ENCODE measurements around the gene APOA5.
"Not testable (repeated sequence)": the region's sequence is repeated elsewhere in the genome, so short reads cannot be mapped to it uniquely, and the experiment has no call there.

APOA5 gene

DNA sequence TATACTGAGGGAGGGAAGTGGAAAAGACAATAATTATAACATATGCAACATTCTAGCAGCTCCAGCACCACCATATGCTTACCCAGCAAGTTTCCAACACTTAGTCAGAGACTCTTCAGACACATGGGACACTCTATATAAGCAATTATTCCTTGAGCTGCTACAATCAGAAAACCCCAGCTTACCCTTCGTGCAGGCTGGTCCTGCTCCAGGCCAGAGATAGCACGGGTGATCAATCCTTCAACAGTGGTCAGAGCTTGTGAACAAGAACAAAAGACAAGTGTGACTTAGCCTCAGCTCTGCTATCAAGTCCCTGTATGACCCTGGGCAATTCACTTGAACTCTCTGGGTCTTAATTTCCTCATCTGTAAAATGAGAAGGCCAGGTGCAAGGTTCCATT is 5.4 kb downstream of the APOA5 start:
- H3K4me3 Mint-ChIP-seq: peak overlapping the region; percentile 93
- H3K9me3 Mint-ChIP-seq: no peaks in the 10 kb centered on the region
- H3K27me3 Mint-ChIP-seq: no peaks in the 10 kb centered on the region
- peak overlapping the region; percentile 89 for H3K27ac Mint-ChIP-seq
- peaks cover 16% of the 10 kb centered on the region for H3K4me1 Mint-ChIP-seq
- DNase-seq (ENCODE audit: low spot score in 2 of 2) (no peak), ATAC-seq (ENCODE audit: low read depth) (no peak)
- peaks cover 18% of the 10 kb centered on the region for H3K36me3 Mint-ChIP-seq

DNA sequence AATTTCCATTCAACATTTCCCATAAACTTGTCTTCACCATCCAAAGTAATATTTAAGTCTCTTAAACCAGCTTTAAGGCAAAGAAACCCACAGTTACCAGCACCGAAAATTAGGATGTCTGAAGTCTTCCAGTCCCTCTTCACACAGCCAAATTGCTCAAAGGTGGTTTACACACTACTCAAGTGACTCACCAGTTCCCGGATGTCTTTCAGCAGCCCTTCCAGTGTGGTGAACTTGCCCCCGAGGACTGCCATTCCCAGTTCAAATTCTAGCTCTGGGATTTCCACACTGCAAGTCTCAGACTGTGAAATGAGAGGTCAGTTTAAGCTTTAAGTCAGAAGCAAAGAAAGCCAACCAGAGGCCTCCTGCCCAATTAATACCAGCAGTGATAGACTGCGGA is 9.0 kb downstream of the APOA5 start:
- H3K27me3 Mint-ChIP-seq: no peaks in the 10 kb centered on the region
- ATAC-seq (ENCODE audit: low read depth): no peak
- H3K4me3 Mint-ChIP-seq: no peak overlapping the region
- H3K36me3 Mint-ChIP-seq: peaks cover 37% of the 10 kb centered on the region
- H3K9me3 Mint-ChIP-seq: no peaks in the 10 kb centered on the region
- DNase-seq (ENCODE audit: low spot score in 2 of 2): no peak
- peaks cover 6% of the 10 kb centered on the region for H3K4me1 Mint-ChIP-seq
- no peak overlapping the region for H3K27ac Mint-ChIP-seq

DNA sequence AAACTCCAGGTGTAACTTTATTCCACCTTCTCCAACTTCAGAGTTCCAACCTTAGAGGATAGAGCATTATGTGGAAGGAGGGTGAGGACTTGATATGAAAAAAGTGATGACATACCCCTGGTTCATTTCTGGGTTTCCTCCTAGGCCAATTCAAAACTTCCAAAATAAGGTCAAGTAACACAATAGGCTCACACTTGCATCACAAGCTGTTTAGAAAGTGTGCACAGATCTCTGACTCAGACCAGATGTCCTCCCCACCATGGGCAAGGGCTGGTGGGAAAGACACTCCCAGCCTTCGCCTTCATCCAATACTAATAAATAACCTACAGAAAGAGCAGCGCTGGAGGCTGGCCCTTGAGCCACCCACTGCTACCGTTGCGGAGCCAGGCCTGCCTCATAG is 13.1 kb downstream of the APOA5 start:
- peaks cover 32% of the 10 kb centered on the region for H3K36me3 Mint-ChIP-seq
- no peak overlapping the region for H3K4me3 Mint-ChIP-seq
- no peak overlapping the region for H3K27ac Mint-ChIP-seq
- H3K4me1 Mint-ChIP-seq: peaks cover 8% of the 10 kb centered on the region
- H3K9me3 Mint-ChIP-seq: no peaks in the 10 kb centered on the region
- ATAC-seq (ENCODE audit: low read depth) (no peak), DNase-seq (ENCODE audit: low spot score in 2 of 2) (no peak)
- no peaks in the 10 kb centered on the region for H3K27me3 Mint-ChIP-seq

DNA sequence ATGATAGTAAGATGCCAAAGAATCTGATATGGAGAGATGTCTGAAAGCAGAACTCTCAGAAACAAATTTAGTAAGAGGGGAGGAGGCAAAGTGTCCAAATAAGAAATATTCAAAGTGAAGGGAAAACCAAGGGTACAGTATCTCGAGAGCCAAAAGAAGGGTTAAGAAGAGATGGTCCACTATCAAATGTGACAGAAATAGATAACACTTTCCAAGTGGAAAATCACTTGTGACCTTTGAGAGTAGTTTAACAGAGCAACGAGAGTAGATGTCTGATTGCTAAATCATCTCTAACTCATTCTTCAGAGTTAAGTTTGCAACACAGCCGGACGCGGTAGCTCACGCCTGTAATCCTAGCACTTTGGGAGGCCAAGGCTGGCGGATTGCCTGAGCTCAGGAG is 14.6 kb downstream of the APOA5 start:
- no peak for ATAC-seq (ENCODE audit: low read depth)
- H3K36me3 Mint-ChIP-seq: peaks cover 29% of the 10 kb centered on the region
- H3K27me3 Mint-ChIP-seq: no peaks in the 10 kb centered on the region
- no peak for DNase-seq (ENCODE audit: low spot score in 2 of 2)
- peaks cover 10% of the 10 kb centered on the region for H3K4me1 Mint-ChIP-seq
- H3K4me3 Mint-ChIP-seq: no peak overlapping the region
- H3K27ac Mint-ChIP-seq: no peak overlapping the region
- no peaks in the 10 kb centered on the region for H3K9me3 Mint-ChIP-seq

DNA sequence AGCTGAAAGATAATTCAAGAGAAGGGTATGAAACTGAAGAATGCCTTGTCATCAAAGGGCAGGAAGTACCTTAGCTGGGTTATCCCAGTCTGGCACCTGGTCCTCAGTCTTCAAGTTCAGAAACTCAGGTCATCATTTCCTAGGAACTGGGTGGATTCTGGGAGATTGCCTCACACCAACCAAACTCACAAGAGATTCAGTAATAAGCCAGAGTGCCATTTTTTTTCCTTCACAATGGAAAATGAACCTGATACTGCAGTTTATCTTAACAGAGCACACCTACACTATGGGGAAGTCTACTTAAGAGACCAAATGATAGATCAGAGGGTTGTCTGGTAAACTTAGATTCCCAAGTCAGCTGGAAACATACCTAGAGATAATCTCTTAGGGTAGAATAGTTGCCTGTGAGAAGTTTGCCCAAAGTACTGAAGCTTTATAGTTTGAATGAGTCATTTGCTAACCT is 15.1 kb downstream of the APOA5 start:
- no peak overlapping the region for H3K4me3 Mint-ChIP-seq
- no peaks in the 10 kb centered on the region for H3K9me3 Mint-ChIP-seq
- H3K4me1 Mint-ChIP-seq: peaks cover 15% of the 10 kb centered on the region
- peaks cover 29% of the 10 kb centered on the region for H3K36me3 Mint-ChIP-seq
- ATAC-seq (ENCODE audit: low read depth) (no peak), DNase-seq (ENCODE audit: low spot score in 2 of 2) (no peak)
- no peaks in the 10 kb centered on the region for H3K27me3 Mint-ChIP-seq
- H3K27ac Mint-ChIP-seq: peak overlapping the region; percentile 66

DNA sequence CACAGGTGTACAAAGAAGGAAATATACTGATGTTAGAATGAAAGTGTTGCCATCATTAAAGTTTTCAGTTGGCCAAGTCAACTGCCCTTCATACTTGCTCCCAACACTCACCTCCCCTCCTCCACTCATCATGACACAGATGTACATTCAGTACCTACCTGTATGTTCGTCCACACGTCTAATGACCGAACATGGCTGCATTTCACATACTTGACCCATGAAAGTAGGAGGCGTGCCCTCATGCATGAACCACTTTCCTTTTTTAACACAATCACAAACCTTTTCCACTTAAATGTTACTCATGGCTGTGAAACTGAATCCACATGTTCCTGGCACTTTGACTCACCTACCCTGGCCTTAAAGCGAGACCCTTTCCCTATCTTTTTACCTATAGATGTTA is 15.7 kb downstream of the APOA5 start:
- ATAC-seq (ENCODE audit: low read depth) (no peak), DNase-seq (ENCODE audit: low spot score in 2 of 2) (no peak)
- Mint-ChIP-seq H3K27me3 (no peaks in the 10 kb centered on the region), H3K36me3 (peaks cover 24% of the 10 kb centered on the region), H3K9me3 (no peaks in the 10 kb centered on the region), H3K4me1 (peaks cover 20% of the 10 kb centered on the region), H3K4me3 (no peak overlapping the region), H3K27ac (peak overlapping the region; percentile 66)

DNA sequence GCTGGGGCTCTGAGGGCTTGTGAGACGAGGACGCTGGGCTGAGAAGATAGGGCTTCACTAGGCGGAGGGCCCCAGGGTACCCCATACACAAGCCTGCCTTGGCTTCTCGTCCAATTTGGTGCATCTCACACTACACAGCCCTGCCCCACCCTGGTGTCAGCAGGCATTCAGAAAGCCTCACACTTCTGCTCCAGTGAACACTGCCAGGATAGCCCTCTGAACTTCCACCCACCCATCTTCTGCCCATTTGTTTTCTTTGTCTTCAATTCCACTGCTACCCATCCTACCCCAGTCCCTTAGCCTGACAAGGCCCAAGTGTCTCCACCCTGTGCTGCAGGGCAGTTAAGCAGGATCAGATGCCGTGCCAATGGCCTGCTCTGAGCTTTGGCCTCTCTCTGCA is 17.0 kb downstream of the APOA5 start:
- no peak overlapping the region for H3K27ac Mint-ChIP-seq
- no peaks in the 10 kb centered on the region for H3K27me3 Mint-ChIP-seq
- no peak for DNase-seq (ENCODE audit: low spot score in 2 of 2)
- H3K36me3 Mint-ChIP-seq: peaks cover 24% of the 10 kb centered on the region
- no peak for ATAC-seq (ENCODE audit: low read depth)
- no peaks in the 10 kb centered on the region for H3K9me3 Mint-ChIP-seq
- H3K4me3 Mint-ChIP-seq: no peak overlapping the region
- peaks cover 26% of the 10 kb centered on the region for H3K4me1 Mint-ChIP-seq

DNA sequence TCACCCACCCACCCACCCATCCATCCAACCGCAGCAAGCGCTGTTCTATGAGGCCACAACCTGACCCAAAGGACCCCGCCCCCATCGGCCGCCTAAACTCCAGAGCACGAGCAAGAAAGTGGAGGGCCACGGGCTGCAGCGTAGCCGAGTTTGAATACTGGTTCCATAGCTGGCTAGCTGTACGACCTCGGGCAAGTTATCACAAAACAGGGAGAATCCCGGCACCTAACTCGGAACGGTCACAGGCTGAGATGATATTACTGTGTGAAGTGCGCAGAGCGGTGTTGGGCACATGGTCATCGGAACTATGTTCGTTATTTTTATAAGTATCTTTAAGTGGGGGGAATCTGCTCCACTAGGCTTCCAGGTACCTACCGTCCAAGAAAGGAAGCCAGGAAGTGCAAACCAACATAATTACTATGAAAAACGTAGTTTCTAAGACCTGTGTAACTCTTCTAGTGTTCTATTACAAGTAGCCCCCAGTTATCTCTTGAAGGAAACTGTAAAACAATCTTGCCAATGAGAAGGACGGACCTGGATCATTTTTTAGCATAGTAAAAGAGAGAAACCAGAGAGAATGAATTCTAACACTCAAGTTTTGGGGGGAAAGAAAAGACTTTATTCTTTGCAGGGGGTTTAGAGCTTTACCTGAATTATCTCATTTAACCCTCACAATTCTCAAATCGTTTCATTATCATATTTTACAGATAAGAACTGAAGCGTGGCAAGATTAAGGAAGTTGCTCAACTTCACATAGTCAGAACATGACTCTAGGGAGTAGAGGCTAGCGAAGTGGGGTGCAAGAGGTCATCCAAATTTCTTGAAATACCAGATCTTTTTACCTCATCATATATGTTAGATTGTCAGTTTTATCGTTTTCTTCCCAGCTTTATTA is 18.2 kb downstream of the APOA5 start:
- Mint-ChIP-seq H3K36me3 (peaks cover 19% of the 10 kb centered on the region), H3K4me3 (peak overlapping the region; percentile 98), H3K27me3 (no peaks in the 10 kb centered on the region), H3K27ac (peak overlapping the region; percentile 89), H3K9me3 (no peaks in the 10 kb centered on the region), H3K4me1 (peaks cover 28% of the 10 kb centered on the region)
- no peak for DNase-seq (ENCODE audit: low spot score in 2 of 2)
- peak; percentile 36 for ATAC-seq (ENCODE audit: low read depth)

DNA sequence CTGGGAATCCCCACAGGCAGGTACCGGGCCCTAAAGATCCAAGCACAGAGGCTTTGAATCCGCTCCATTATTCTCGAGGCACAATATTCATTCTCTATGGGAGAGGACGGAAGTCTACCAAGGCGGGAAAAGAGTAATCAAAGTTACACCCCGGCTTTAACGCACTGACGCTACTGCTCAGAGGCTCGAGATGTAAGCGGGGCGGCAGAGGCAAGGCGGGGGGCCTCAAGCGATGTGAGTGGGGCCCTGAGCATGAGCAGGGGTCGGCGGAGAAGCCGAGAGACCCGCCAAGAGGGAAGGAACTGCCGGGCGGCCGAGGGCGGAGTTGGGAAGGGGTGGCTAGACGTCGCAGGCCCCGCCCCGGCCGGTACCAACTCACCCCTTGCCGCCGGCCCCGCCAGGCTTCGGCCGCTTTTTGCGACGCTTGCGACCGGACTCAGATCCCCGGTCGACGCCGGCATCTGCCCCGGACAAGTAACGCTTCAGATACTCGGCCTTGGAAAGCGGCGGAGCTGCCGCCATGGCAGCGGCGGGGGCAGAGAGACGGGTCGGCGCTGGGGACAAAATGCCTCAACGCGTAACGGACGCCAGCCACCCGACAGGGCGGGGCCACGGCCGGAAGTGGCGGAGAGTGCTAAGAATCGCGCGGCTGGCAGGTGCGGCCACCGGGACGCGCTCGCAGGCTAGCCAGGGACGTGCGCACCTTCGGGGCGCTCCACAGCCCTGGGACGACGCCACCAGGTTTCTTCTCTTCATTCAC is 19.1 kb downstream of the APOA5 start, which contains the start of gene BUD13:
Gene BUD13 (minus strand): TSS at position 545 of the 760 bp plus-strand sequence. CDS start 23 bp downstream, at position 522.
- no peaks in the 10 kb centered on the region for H3K27me3 Mint-ChIP-seq
- H3K9me3 Mint-ChIP-seq: no peaks in the 10 kb centered on the region
- H3K4me3 Mint-ChIP-seq: peak within 1 kb of the TSS; percentile 98
- H3K27ac Mint-ChIP-seq: peak within 1 kb of the TSS; percentile 89
- ATAC-seq (ENCODE audit: low read depth) (peak; percentile 89), DNase-seq (ENCODE audit: low spot score in 2 of 2) (peak; percentile 94 to 98)
- peaks cover 15% of the 10 kb centered on the region for H3K36me3 Mint-ChIP-seq
- peaks cover 28% of the 10 kb centered on the region for H3K4me1 Mint-ChIP-seq

DNA sequence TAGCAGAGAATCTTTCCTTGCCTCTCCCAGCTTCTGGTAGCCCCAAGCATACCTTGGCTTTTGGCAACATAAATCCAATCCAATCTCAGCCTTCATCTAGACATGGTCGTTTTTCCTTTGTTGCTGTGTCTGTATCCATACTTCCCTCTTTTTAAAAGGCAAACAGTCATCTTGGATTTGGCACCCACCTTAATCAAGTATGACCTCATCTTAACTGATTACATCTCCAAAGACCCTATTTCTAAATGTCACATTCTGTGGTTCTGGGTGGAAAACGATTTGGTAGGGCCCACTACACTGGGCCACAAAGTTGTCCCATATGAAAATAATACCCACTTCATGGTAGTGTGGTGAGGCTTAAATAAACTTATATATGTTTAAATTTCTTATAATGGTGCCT is 19.7 kb downstream of the APOA5 start:
- DNase-seq (ENCODE audit: low spot score in 2 of 2) (no peak), ATAC-seq (ENCODE audit: low read depth) (no peak)
- Mint-ChIP-seq H3K36me3 (peaks cover 14% of the 10 kb centered on the region), H3K4me3 (peak overlapping the region; percentile 98), H3K27ac (peak overlapping the region; percentile 89), H3K9me3 (no peaks in the 10 kb centered on the region), H3K27me3 (no peaks in the 10 kb centered on the region), H3K4me1 (peaks cover 28% of the 10 kb centered on the region)

DNA sequence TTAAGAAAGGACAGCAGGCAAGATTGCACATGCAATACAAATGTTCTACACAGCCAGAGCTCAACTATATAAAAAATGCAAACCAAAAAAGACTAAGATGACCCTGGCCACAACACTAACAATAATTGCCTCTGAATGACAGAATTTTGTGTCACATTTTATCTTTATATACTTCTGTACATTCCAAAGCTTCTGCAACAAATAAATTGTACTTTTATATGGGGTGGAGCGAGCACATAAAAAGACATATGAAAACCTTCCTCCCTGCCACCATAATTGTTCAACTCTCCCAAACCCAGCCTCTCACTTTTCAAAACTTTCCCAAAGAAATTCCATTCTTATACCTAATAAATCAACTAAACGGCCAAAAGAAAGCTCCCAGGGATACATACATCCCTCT is 29.5 kb downstream of the APOA5 start:
- H3K27ac Mint-ChIP-seq: no peak overlapping the region
- H3K9me3 Mint-ChIP-seq: no peaks in the 10 kb centered on the region
- ATAC-seq (ENCODE audit: low read depth): no peak
- peaks cover 34% of the 10 kb centered on the region for H3K36me3 Mint-ChIP-seq
- H3K4me1 Mint-ChIP-seq: peaks cover 2% of the 10 kb centered on the region
- H3K4me3 Mint-ChIP-seq: no peak overlapping the region
- no peaks in the 10 kb centered on the region for H3K27me3 Mint-ChIP-seq
- DNase-seq (ENCODE audit: low spot score in 2 of 2): no peak

DNA sequence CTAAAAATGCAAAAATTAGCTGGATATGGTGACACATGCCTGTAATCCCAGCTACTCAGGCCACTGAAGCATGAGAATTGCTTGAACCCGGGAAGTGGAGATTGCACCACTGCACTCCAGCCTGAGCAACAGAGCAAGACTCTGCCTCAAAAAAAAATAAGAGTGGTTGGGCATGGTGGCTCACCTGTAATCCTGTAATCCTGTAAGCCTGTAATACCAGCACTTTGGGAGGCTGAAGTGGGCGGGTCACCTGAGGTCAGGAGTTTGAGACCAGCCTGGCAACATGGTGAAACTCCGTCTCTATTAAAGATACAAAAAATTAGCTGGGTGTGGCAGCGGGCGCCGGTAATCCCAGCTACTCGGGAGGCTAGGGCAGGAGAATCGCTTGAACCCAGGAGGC is 35.6 kb downstream of the APOA5 start:
- Mint-ChIP-seq H3K36me3 (peaks cover 37% of the 10 kb centered on the region), H3K27ac (peak overlapping the region; percentile 3)
- not testable (repeated sequence) for DNase-seq (ENCODE audit: low spot score in 2 of 2); ATAC-seq (ENCODE audit: low read depth); H3K4me1 Mint-ChIP-seq; H3K27me3 Mint-ChIP-seq; H3K9me3 Mint-ChIP-seq; H3K4me3 Mint-ChIP-seq

DNA sequence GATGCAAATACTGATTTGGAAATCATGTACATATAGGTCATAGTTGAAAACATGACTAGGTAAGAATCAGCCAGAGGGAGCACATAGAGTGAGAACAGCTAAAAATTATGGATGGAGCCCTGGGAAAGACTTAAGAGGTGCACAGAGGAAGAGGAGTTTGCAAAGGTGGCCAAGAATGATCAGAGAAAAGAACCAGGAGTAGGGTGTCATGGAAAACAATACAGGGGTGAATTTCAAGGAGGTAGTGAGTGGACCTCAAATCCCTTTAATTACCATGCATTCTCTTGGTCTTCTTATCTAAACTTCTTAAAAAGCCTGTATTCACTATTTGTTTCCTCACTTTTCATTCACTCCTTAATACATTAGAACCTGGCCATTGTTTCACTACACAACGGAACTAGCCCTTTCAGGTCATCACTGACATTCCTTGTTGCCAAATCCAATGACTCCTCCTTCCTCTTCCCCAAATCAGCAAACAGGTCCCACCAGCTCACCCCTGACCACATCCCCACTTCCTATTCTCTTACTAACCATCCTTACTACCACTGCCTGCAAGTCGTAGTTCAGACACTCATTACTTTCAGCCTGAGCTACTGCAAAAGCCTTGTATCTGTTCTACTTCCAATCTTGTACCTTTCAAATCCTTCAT is 41.5 kb downstream of the APOA5 start:
- ATAC-seq (ENCODE audit: low read depth): no peak
- Mint-ChIP-seq H3K36me3 (peaks cover 24% of the 10 kb centered on the region), H3K9me3 (no peaks in the 10 kb centered on the region), H3K27ac (no peak overlapping the region), H3K4me3 (no peak overlapping the region), H3K27me3 (no peaks in the 10 kb centered on the region), H3K4me1 (no peaks in the 10 kb centered on the region)
- DNase-seq (ENCODE audit: low spot score in 2 of 2): no peak

DNA sequence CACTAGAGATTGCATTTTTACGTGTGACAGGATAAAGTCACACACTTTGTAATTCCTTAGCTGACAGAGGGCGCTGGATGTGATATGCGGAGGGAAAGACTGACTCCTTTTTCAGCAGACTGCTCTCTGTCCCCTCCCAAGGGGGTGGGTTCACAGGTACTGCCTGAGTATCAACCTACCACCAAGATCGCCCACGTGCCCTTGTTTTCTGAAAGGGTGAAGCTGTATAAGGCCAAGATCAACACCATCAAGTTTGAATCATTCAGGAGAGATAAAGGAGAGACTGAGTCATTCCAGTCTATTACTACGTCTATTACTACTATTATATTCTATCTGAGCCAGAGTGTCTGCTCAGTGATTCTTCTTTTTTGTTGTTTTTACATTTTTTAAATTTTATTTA is 49.6 kb downstream of the APOA5 start:
- Mint-ChIP-seq H3K27me3 (no peaks in the 10 kb centered on the region), H3K9me3 (no peaks in the 10 kb centered on the region), H3K27ac (no peak overlapping the region), H3K4me3 (no peak overlapping the region), H3K36me3 (peaks cover 6% of the 10 kb centered on the region), H3K4me1 (peaks cover 2% of the 10 kb centered on the region)
- DNase-seq (ENCODE audit: low spot score in 2 of 2): no peak
- ATAC-seq (ENCODE audit: low read depth): no peak

Data from memory B cell (primary cell).